Activated CD4-positive, alpha-beta T cell treated with anti-CD3 and anti-CD28 coated beads for 24 hours (primary cell): ENCODE measurements around the gene ITPRIPL1.

Experiments used
- DNase-seq, 2 donors: peaks; one replicate each; pipeline ENCODE4 v3.0.0-alpha.2; 2020; ENCODE audit warnings: low read depth in 2 of 2

The ITPRIPL1 gene

GRCh38 chr2:96359310-96359709, 34.2 kb downstream of the ITPRIPL1 start:
- DNase-seq = no peak

- no peak for DNase-seq
Observed at GRCh38 chr2:96359866-96360265, 34.7 kb downstream of the ITPRIPL1 start.

GRCh38 chr2:96361751-96362150, 36.6 kb downstream of the ITPRIPL1 start:
- DNase-seq = no peak

GRCh38 chr2:96369186-96369585, 44.1 kb downstream of the ITPRIPL1 start:
- DNase-seq = no peak

GRCh38 chr2:96374211-96374951, 49.3 kb downstream of the ITPRIPL1 start:
- no peak for DNase-seq
